NOMO-1 treated with dmso at 0.1 percent for 144 hours (cell line): ENCODE results near the gene CHST14.
"Not testable (repeated sequence)": the region's sequence is repeated elsewhere in the genome, so short reads cannot be mapped to it uniquely, and the experiment has no call there.

Experiments used
- DNase-seq: peaks from one replicate; lab custom pipeline; 2025; ENCODE audit not compliant: unreplicated experiment; lab: John Stamatoyannopoulos, UW

Gene CHST14

GRCh38 chr15:40440743-40441564 is 29.8 kb upstream of the CHST14 start, which contains the start of gene BAHD1:
Gene BAHD1 (plus strand): TSS chr15:40440953. CDS start chr15:40458465, 17,512 bp downstream.
- DNase-seq = peak; percentile 89

- DNase-seq = no peak
These were observed 28.9 kb upstream of the CHST14 start for GRCh38 chr15:40441565-40442531.

GRCh38 chr15:40443255-40443654 is 27.5 kb upstream of the CHST14 start:
- no peak for DNase-seq

GRCh38 chr15:40443846-40444245 is 26.9 kb upstream of the CHST14 start:
- no peak for DNase-seq

- no peak for DNase-seq
These were observed 26.0 kb upstream of the CHST14 start for GRCh38 chr15:40444736-40445135.

- DNase-seq = no peak
These were observed 25.3 kb upstream of the CHST14 start for GRCh38 chr15:40445421-40445922.

- DNase-seq = no peak
These were observed 24.6 kb upstream of the CHST14 start for GRCh38 chr15:40446144-40446543.

GRCh38 chr15:40448354-40448753 is 22.4 kb upstream of the CHST14 start:
- DNase-seq = no peak

- DNase-seq = no peak
These were observed 21.5 kb upstream of the CHST14 start for GRCh38 chr15:40449275-40449674.

- DNase-seq = no peak
These were observed 20.7 kb upstream of the CHST14 start for GRCh38 chr15:40450047-40450446.

- DNase-seq = no peak
These were observed 19.1 kb upstream of the CHST14 start for GRCh38 chr15:40451527-40452158.

GRCh38 chr15:40452296-40453090 is 18.3 kb upstream of the CHST14 start:
- no peak for DNase-seq

GRCh38 chr15:40453941-40454340 is 16.8 kb upstream of the CHST14 start:
- DNase-seq = not testable (repeated sequence)

- DNase-seq = no peak
These were observed 15.8 kb upstream of the CHST14 start for GRCh38 chr15:40454904-40455391.

- no peak for DNase-seq
These were observed 14.5 kb upstream of the CHST14 start for GRCh38 chr15:40456299-40456712.

GRCh38 chr15:40456738-40457137 is 14.0 kb upstream of the CHST14 start:
- no peak for DNase-seq

- DNase-seq = no peak
These were observed 12.1 kb upstream of the CHST14 start for GRCh38 chr15:40458495-40459371.

GRCh38 chr15:40459391-40460015 is 11.3 kb upstream of the CHST14 start:
- DNase-seq = no peak

- no peak for DNase-seq
These were observed 10.4 kb upstream of the CHST14 start for GRCh38 chr15:40460404-40460803.
